ENCODE measurements around the gene UTP4.

DNA sequence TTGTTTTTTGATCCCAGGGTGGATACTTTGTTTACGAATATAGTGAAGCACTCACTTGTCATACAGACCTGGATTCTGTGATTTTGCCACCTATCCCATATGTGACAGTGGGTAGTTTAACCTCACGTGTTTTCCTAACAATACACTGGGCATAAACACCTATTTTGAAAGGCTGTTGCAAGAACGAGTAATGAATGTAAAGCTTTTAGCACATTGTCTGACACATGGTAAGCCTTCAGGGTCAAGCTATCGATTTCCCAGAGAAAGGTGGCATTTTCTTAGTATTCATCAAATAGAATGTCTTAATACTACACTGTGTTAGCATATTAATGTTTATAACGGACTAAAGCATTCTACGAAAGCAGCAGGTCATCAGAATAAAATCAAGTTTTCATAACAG, 2.0 kb upstream of the UTP4 start:
- TF ChIP-seq, protein P1, sequence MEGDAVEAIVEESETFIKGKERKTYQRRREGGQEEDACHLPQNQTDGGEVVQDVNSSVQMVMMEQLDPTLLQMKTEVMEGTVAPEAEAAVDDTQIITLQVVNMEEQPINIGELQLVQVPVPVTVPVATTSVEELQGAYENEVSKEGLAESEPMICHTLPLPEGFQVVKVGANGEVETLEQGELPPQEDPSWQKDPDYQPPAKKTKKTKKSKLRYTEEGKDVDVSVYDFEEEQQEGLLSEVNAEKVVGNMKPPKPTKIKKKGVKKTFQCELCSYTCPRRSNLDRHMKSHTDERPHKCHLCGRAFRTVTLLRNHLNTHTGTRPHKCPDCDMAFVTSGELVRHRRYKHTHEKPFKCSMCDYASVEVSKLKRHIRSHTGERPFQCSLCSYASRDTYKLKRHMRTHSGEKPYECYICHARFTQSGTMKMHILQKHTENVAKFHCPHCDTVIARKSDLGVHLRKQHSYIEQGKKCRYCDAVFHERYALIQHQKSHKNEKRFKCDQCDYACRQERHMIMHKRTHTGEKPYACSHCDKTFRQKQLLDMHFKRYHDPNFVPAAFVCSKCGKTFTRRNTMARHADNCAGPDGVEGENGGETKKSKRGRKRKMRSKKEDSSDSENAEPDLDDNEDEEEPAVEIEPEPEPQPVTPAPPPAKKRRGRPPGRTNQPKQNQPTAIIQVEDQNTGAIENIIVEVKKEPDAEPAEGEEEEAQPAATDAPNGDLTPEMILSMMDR (IDR thresholded peaks at IDR 0.05; ENCODE audit: low read depth, low read length) = no peak
- no peak for TF ChIP-seq POLR2A (IDR thresholded peaks at IDR 0.05; ENCODE audit: extremely low read depth, insufficient read length)
- no peak for TF ChIP-seq MYC (IDR thresholded peaks at IDR 0.05; ENCODE audit: low read depth, low read length)
